ENCODE data around the gene DIS3L2. TPM values are rescaled to one million over a fixed set of nuclear protein-coding genes. Genes with fewer than 3 reads are reported as not detected.
"Not testable (repeated sequence)": the region's sequence is repeated elsewhere in the genome, so short reads cannot be mapped to it uniquely, and the experiment has no call there.

Gene DIS3L2
- polyA plus RNA-seq, 2 donors = 16.6 to 23.3 TPM

GRCh38 chr2:232330068-232330999, 368.8 kb downstream of the DIS3L2 start:
- Histone ChIP-seq H3K9me3 (ENCODE audit: control insufficient read depth in 2 of 2, insufficient read depth in 1 of 2, low read depth in 1 of 2, low read length in 1 of 2) (no peaks in the 10 kb centered on the region), H3K4me3 (ENCODE audit: low read depth in 1 of 2, low read length in 2 of 2) (no peak overlapping the region), H3K36me3 (ENCODE audit: control insufficient read depth in 2 of 2, insufficient read depth in 2 of 2, low read length in 1 of 2) (peaks cover 0 to 3% of the 10 kb centered on the region in 2 donors), H3K27me3 (ENCODE audit: control insufficient read depth in 1 of 2, insufficient read depth in 2 of 2, low read length in 2 of 2) (no peaks in the 10 kb centered on the region), H3K4me1 (ENCODE audit: control insufficient read depth in 2 of 2, insufficient read depth in 2 of 2, low read length in 1 of 2) (peaks cover 3 to 7% of the 10 kb centered on the region in 2 donors), H3K27ac (ENCODE audit: low read depth in 2 of 2, low read length in 1 of 2) (no peak overlapping the region)
- WGBS, 2 donors = 79 to 86% methylated on average over 14 to 15 of the region's 17 CpGs

GRCh38 chr2:232331061-232331460, 369.5 kb downstream of the DIS3L2 start:
- not testable (repeated sequence) for H3K27me3 ChIP-seq (ENCODE audit: control insufficient read depth in 1 of 2, insufficient read depth in 2 of 2, low read length in 2 of 2)
- WGBS, 2 donors = 84 to 85% methylated on average over 11 of the region's 11 CpGs

DNA sequence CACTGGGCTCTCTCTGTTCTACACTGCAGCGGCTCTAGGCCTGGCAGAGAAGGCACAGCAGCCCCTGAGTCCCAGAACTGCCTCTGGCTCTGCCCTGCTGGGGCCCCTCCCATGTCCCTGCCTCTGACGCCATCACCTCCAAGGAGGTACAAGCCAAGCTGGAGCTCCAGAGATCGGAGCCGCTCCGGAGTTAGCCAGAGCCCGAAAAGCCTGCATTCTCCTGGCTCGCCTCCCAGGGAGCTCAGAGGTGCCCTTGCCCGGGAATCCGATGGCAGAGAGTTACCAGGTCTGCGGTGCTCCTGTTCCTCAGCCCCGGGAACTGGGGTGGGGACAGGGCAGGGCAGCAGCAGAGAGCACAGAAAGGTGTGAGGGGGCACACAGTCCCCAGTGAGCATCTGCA, 370.1 kb downstream of the DIS3L2 start:
- H3K27ac ChIP-seq (ENCODE audit: low read depth in 2 of 2, low read length in 1 of 2); H3K4me3 ChIP-seq (ENCODE audit: low read depth in 1 of 2, low read length in 2 of 2); H3K9me3 ChIP-seq (ENCODE audit: control insufficient read depth in 2 of 2, insufficient read depth in 1 of 2, low read depth in 1 of 2, low read length in 1 of 2); H3K4me1 ChIP-seq (ENCODE audit: control insufficient read depth in 2 of 2, insufficient read depth in 2 of 2, low read length in 1 of 2); H3K27me3 ChIP-seq (ENCODE audit: control insufficient read depth in 1 of 2, insufficient read depth in 2 of 2, low read length in 2 of 2): not testable (repeated sequence)
- peaks cover 0 to 12% of the 10 kb centered on the region in 2 donors for H3K36me3 ChIP-seq (ENCODE audit: control insufficient read depth in 2 of 2, insufficient read depth in 2 of 2, low read length in 1 of 2)
- 71 to 79% methylated on average over 11 of the region's 11 CpGs for whole genome bisulfite sequencing, 2 donors

More at GRCh38 chr2:232331061-232331460, 369.5 kb downstream of the DIS3L2 start:
- not testable (repeated sequence) for H3K4me3 ChIP-seq (ENCODE audit: low read depth in 1 of 2, low read length in 2 of 2); H3K27ac ChIP-seq (ENCODE audit: low read depth in 2 of 2, low read length in 1 of 2); H3K9me3 ChIP-seq (ENCODE audit: control insufficient read depth in 2 of 2, insufficient read depth in 1 of 2, low read depth in 1 of 2, low read length in 1 of 2); H3K36me3 ChIP-seq (ENCODE audit: control insufficient read depth in 2 of 2, insufficient read depth in 2 of 2, low read length in 1 of 2); H3K4me1 ChIP-seq (ENCODE audit: control insufficient read depth in 2 of 2, insufficient read depth in 2 of 2, low read length in 1 of 2)

- 78 to 88% methylated on average over 20 to 23 of the region's 26 CpGs for WGBS, 2 donors
Observed at GRCh38 chr2:232332244-232332939, 370.9 kb downstream of the DIS3L2 start.

GRCh38 chr2:232332940-232333259, 371.4 kb downstream of the DIS3L2 start:
- Histone ChIP-seq H3K4me1 (ENCODE audit: control insufficient read depth in 2 of 2, insufficient read depth in 2 of 2, low read length in 1 of 2) (peaks cover 3 to 5% of the 10 kb centered on the region in 2 donors), H3K4me3 (ENCODE audit: low read depth in 1 of 2, low read length in 2 of 2) (no peak overlapping the region), H3K27me3 (ENCODE audit: control insufficient read depth in 1 of 2, insufficient read depth in 2 of 2, low read length in 2 of 2) (no peaks in the 10 kb centered on the region), H3K9me3 (ENCODE audit: control insufficient read depth in 2 of 2, insufficient read depth in 1 of 2, low read depth in 1 of 2, low read length in 1 of 2) (no peaks in the 10 kb centered on the region), H3K27ac (ENCODE audit: low read depth in 2 of 2, low read length in 1 of 2) (no peak overlapping the region), H3K36me3 (ENCODE audit: control insufficient read depth in 2 of 2, insufficient read depth in 2 of 2, low read length in 1 of 2) (peaks cover 0 to 15% of the 10 kb centered on the region in 2 donors)
- 84 to 85% methylated on average over 6 to 9 of the region's 10 CpGs for WGBS, 2 donors

More at GRCh38 chr2:232332244-232332939, 370.9 kb downstream of the DIS3L2 start:
- H3K27me3 ChIP-seq (ENCODE audit: control insufficient read depth in 1 of 2, insufficient read depth in 2 of 2, low read length in 2 of 2); H3K9me3 ChIP-seq (ENCODE audit: control insufficient read depth in 2 of 2, insufficient read depth in 1 of 2, low read depth in 1 of 2, low read length in 1 of 2); H3K27ac ChIP-seq (ENCODE audit: low read depth in 2 of 2, low read length in 1 of 2); H3K4me3 ChIP-seq (ENCODE audit: low read depth in 1 of 2, low read length in 2 of 2); H3K4me1 ChIP-seq (ENCODE audit: control insufficient read depth in 2 of 2, insufficient read depth in 2 of 2, low read length in 1 of 2): not testable (repeated sequence)
- H3K36me3 ChIP-seq (ENCODE audit: control insufficient read depth in 2 of 2, insufficient read depth in 2 of 2, low read length in 1 of 2) = peaks cover 0 to 15% of the 10 kb centered on the region in 2 donors

- H3K4me3 ChIP-seq (ENCODE audit: low read depth in 1 of 2, low read length in 2 of 2) = no peak overlapping the region
- H3K36me3 ChIP-seq (ENCODE audit: control insufficient read depth in 2 of 2, insufficient read depth in 2 of 2, low read length in 1 of 2) = peaks cover 0 to 15% of the 10 kb centered on the region in 2 donors
Observed at GRCh38 chr2:232333361-232334135, 372.0 kb downstream of the DIS3L2 start.

DNA sequence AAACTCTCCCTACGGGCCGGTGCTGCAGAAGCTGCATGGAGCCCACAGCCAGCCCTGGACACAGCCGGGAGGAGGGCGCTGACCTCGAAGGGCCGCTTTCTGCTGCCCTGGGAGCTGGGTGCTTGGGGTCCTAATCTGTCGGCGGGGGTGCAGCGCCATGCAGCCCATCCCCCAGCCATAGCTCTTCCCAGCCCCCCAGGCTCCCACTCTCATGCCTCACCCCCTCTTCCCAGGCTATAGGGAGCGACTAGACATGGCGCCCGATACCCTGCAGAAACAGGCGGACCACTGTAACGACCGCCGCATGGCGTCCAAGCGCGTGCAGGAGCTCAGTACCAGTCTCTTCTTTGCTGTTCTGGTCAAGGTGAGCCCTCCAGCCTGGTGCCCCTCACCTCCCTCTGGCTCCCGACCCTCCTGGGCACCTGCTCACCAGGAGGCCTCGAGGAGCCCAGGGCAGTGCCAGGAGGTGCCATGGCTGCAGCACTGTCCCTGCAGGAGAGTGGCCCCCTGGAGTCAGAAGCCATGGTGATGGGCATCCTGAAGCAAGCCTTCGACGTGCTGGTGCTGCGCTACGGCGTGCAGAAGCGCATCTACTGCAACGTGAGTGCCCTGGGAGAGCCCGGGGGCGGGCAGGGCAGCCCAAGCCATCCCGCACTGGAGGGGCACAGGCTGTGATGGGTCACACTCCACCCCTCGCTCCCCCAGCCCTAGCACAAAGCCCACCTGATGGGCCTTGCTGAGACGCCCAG, 372.8 kb downstream of the DIS3L2 start:
- WGBS, 2 donors = 94 to 96% methylated on average over 24 to 31 of the region's 33 CpGs
- not testable (repeated sequence) for H3K9me3 ChIP-seq (ENCODE audit: control insufficient read depth in 2 of 2, insufficient read depth in 1 of 2, low read depth in 1 of 2, low read length in 1 of 2); H3K4me1 ChIP-seq (ENCODE audit: control insufficient read depth in 2 of 2, insufficient read depth in 2 of 2, low read length in 1 of 2); H3K27me3 ChIP-seq (ENCODE audit: control insufficient read depth in 1 of 2, insufficient read depth in 2 of 2, low read length in 2 of 2); H3K27ac ChIP-seq (ENCODE audit: low read depth in 2 of 2, low read length in 1 of 2); H3K4me3 ChIP-seq (ENCODE audit: low read depth in 1 of 2, low read length in 2 of 2)
- H3K36me3 ChIP-seq (ENCODE audit: control insufficient read depth in 2 of 2, insufficient read depth in 2 of 2, low read length in 1 of 2) = peaks cover 0 to 15% of the 10 kb centered on the region in 2 donors

More at GRCh38 chr2:232333361-232334135, 372.0 kb downstream of the DIS3L2 start:
- peaks cover 3 to 5% of the 10 kb centered on the region in 2 donors for H3K4me1 ChIP-seq (ENCODE audit: control insufficient read depth in 2 of 2, insufficient read depth in 2 of 2, low read length in 1 of 2)
- no peaks in the 10 kb centered on the region for H3K9me3 ChIP-seq (ENCODE audit: control insufficient read depth in 2 of 2, insufficient read depth in 1 of 2, low read depth in 1 of 2, low read length in 1 of 2)
- WGBS, 2 donors = 66 to 78% methylated on average over 28 of the region's 28 CpGs
- H3K27ac ChIP-seq (ENCODE audit: low read depth in 2 of 2, low read length in 1 of 2) = no peak overlapping the region
- H3K27me3 ChIP-seq (ENCODE audit: control insufficient read depth in 1 of 2, insufficient read depth in 2 of 2, low read length in 2 of 2) = no peaks in the 10 kb centered on the region

- not testable (repeated sequence) for H3K4me1 ChIP-seq (ENCODE audit: control insufficient read depth in 2 of 2, insufficient read depth in 2 of 2, low read length in 1 of 2); H3K4me3 ChIP-seq (ENCODE audit: low read depth in 1 of 2, low read length in 2 of 2); H3K9me3 ChIP-seq (ENCODE audit: control insufficient read depth in 2 of 2, insufficient read depth in 1 of 2, low read depth in 1 of 2, low read length in 1 of 2); H3K27ac ChIP-seq (ENCODE audit: low read depth in 2 of 2, low read length in 1 of 2); H3K27me3 ChIP-seq (ENCODE audit: control insufficient read depth in 1 of 2, insufficient read depth in 2 of 2, low read length in 2 of 2)
- 88 to 96% methylated on average over 5 to 6 of the region's 6 CpGs for WGBS, 2 donors
- H3K36me3 ChIP-seq (ENCODE audit: control insufficient read depth in 2 of 2, insufficient read depth in 2 of 2, low read length in 1 of 2) = peaks cover 0 to 15% of the 10 kb centered on the region in 2 donors
Observed at GRCh38 chr2:232334885-232335205, 373.3 kb downstream of the DIS3L2 start.

Measured in esophagus (tissue), 2 donors.